Panc1 (cell line): ENCODE data around the gene ELOVL2. TPM values are rescaled to one million over a fixed set of nuclear protein-coding genes. Genes with fewer than 3 reads are reported as not detected.

ENCODE experiments used
- ATAC-seq: fragments of 200-7000 bp; cut with Tn5 transposase; 2 replicates; pipeline ENCODE4 v1.9.1; 2020; ENCODE audit warnings: mild to moderate bottlenecking, moderate library complexity
- BruUV-seq: library from RNA; stranded (reverse); fragments of 400-500 nt; replicated peaks from 2 replicates; lab custom pipeline; 2021; lab: Mats Ljungman, UMichigan
- CTCF ChIA-PET: fragments of 300-600 bp; sonication (Branson Sonifier 250); formaldehyde crosslinking; loops from one replicate; lab custom pipeline; 2022; ENCODE audit warnings: antibody characterized with exemption; lab: Charles Lee
- POLR2A ChIA-PET: fragments of 300-600 bp; sonication (Branson Sonifier 250); formaldehyde crosslinking; loops from one replicate; lab custom pipeline; 2022; ENCODE audit warnings: antibody characterized with exemption; lab: Charles Lee
- DNase-seq: peaks from one replicate; pipeline ENCODE4 v3.0.0-alpha.2; 2010; ENCODE audit warnings: low read depth, low spot score
- H3K27ac ChIP-seq: 2 replicates; pipeline ENCODE4 v1.5.1; 2011; ENCODE audit warnings: mild to moderate bottlenecking, low read length, inconsistent platforms
- H3K27me3 ChIP-seq: fragments of 200-500 bp; sonication (Bioruptor generic); 2 replicates; pipeline ENCODE4 v1.6.0; 2014; ENCODE audit warnings: low read length, inconsistent platforms; ENCODE audit not compliant: control insufficient read depth, insufficient read depth
- H3K36me3 ChIP-seq: fragments of 200-500 bp; sonication (Bioruptor generic); 2 replicates; pipeline ENCODE4 v1.5.1; 2014; ENCODE audit warnings: inconsistent platforms, mild to moderate bottlenecking, low read length, moderate library complexity; ENCODE audit not compliant: control insufficient read depth, insufficient read depth
- H3K4me1 ChIP-seq: 2 replicates; pipeline ENCODE4 v1.5.1; 2011; ENCODE audit warnings: inconsistent platforms, mild to moderate bottlenecking, low read length, moderate library complexity; ENCODE audit not compliant: control insufficient read depth, insufficient read depth
- H3K4me3 ChIP-seq, 2 experiments: 2 replicates each; pipeline ENCODE4 v1.5.1; 2011 to 2012; ENCODE audit warnings: low read depth in 2 of 2, low read length in 2 of 2, mild to moderate bottlenecking in 2 of 2, inconsistent platforms in 1 of 2, moderate library complexity in 1 of 2
- H3K9me3 ChIP-seq: fragments of 200-500 bp; sonication (Bioruptor generic); 2 replicates; pipeline ENCODE4 v1.5.1; 2014; ENCODE audit warnings: low read depth, mild to moderate bottlenecking, inconsistent platforms, low read length, moderate library complexity; ENCODE audit not compliant: control insufficient read depth, insufficient read depth
- POLR2AphosphoS5 ChIP-seq: IDR thresholded peaks from 2 replicates; pipeline ENCODE4 v1.6.1; 2012; ENCODE audit warnings: mild to moderate bottlenecking, low read depth, low read length, moderate library complexity
- SIN3A ChIP-seq: IDR thresholded peaks from 2 replicates; pipeline ENCODE4 v1.6.1; 2012; ENCODE audit warnings: low read depth, mild to moderate bottlenecking, low read length, moderate library complexity, borderline replicate concordance; ENCODE audit not compliant: insufficient read depth
- TCF7L2 ChIP-seq: IDR thresholded peaks from 2 replicates; pipeline ENCODE4 v1.6.1; 2011; ENCODE audit warnings: mild to moderate bottlenecking, low read depth, low read length, inconsistent platforms
- in situ Hi-C: cut with HindIII; loops from 2 replicates; pipeline ENCODE4 v1.10.0; 2016; ENCODE audit warnings: low sequenced_read_pairs, low pct_unique_long_range_greater_than_20kb
- intact Hi-C: fragments of 100-400 bp; cut with micrococcal nuclease; formaldehyde crosslinking; loops from one replicate; pipeline ENCODE4 v1.10.0; 2022; ENCODE audit not compliant: unreplicated experiment
- total RNA-seq: library from RNA; stranded (reverse); gene quantifications from one replicate; pipeline ENCODE4 v1.2.1, GENCODE V29; 2021; ENCODE audit not compliant: unreplicated experiment
- TF ChIP-seq, protein P1 (sequence below): fragments of 450-650 bp; IDR thresholded peaks from 2 replicates; pipeline ENCODE4 v1.5.1; 2017; ENCODE audit warnings: mild to moderate bottlenecking
- TF ChIP-seq, protein P2 (sequence below), 2 experiments: IDR thresholded peaks; 2 replicates each; pipeline ENCODE4 v1.6.1; 2011 to 2012; ENCODE audit warnings: low read depth in 2 of 2, control low read depth in 1 of 2, low read length in 1 of 2, mild to moderate bottlenecking in 1 of 2, moderate library complexity in 1 of 2; ENCODE audit not compliant: insufficient read depth in 1 of 2

Gene ELOVL2
- total RNA-seq, 1 experiment from 2014 or later = 27.8 TPM

- no TSS peak for BruUV-seq
- H3K36me3 ChIP-seq = no peaks in the 10 kb centered on the region
- ChIA-PET CTCF (interaction anchor here (0.6 kb wide), 1 partner anchor 485 kb away, joined by 3 read pairs; no protein-coding TSS in a partner anchor), POLR2A (interaction anchor here (0.6 kb wide), 2 partner anchors 22 to 64 kb away, joined by 3 to 4 read pairs; no protein-coding TSS in a partner anchor)
- H3K4me3 ChIP-seq = peak overlapping the region in 1 of 2 experiments; percentile 27; a peak in 2 of 4 replicates
- no peaks in the 10 kb centered on the region for H3K27me3 ChIP-seq
- DNase-seq (peak; percentile 55), ATAC-seq (peak; percentile 68)
- TF ChIP-seq, protein P1, sequence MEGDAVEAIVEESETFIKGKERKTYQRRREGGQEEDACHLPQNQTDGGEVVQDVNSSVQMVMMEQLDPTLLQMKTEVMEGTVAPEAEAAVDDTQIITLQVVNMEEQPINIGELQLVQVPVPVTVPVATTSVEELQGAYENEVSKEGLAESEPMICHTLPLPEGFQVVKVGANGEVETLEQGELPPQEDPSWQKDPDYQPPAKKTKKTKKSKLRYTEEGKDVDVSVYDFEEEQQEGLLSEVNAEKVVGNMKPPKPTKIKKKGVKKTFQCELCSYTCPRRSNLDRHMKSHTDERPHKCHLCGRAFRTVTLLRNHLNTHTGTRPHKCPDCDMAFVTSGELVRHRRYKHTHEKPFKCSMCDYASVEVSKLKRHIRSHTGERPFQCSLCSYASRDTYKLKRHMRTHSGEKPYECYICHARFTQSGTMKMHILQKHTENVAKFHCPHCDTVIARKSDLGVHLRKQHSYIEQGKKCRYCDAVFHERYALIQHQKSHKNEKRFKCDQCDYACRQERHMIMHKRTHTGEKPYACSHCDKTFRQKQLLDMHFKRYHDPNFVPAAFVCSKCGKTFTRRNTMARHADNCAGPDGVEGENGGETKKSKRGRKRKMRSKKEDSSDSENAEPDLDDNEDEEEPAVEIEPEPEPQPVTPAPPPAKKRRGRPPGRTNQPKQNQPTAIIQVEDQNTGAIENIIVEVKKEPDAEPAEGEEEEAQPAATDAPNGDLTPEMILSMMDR = peak; percentile 40
- no peak for TF ChIP-seq TCF7L2
- in situ Hi-C loops = no loop called here
- intact Hi-C loops = no loop called here
- H3K4me1 ChIP-seq = peaks cover 45% of the 10 kb centered on the region
- H3K27ac ChIP-seq = peak overlapping the region; percentile 29; the same call in 1 of the 2 replicates
- H3K9me3 ChIP-seq = no peaks in the 10 kb centered on the region
Observed at GRCh38 chr6:11011787-11012234, 32.3 kb downstream of the ELOVL2 start.

GRCh38 chr6:11009353-11009752 is 34.8 kb downstream of the ELOVL2 start:
- in situ Hi-C loops = no loop called here
- ATAC-seq (peak; percentile 67), DNase-seq (peak; percentile 71)
- H3K4me3 ChIP-seq = peak overlapping the region in 1 of 2 experiments; percentile 31; a peak in 2 of 4 replicates
- no peaks in the 10 kb centered on the region for H3K27me3 ChIP-seq
- H3K27ac ChIP-seq = peak overlapping the region; percentile 34
- ChIA-PET CTCF (no interaction called here), POLR2A (no interaction called here)
- no peaks in the 10 kb centered on the region for H3K36me3 ChIP-seq
- TF ChIP-seq POLR2AphosphoS5 (no peak), TCF7L2 (no peak), SIN3A (no peak)
- TF ChIP-seq, protein P2, sequence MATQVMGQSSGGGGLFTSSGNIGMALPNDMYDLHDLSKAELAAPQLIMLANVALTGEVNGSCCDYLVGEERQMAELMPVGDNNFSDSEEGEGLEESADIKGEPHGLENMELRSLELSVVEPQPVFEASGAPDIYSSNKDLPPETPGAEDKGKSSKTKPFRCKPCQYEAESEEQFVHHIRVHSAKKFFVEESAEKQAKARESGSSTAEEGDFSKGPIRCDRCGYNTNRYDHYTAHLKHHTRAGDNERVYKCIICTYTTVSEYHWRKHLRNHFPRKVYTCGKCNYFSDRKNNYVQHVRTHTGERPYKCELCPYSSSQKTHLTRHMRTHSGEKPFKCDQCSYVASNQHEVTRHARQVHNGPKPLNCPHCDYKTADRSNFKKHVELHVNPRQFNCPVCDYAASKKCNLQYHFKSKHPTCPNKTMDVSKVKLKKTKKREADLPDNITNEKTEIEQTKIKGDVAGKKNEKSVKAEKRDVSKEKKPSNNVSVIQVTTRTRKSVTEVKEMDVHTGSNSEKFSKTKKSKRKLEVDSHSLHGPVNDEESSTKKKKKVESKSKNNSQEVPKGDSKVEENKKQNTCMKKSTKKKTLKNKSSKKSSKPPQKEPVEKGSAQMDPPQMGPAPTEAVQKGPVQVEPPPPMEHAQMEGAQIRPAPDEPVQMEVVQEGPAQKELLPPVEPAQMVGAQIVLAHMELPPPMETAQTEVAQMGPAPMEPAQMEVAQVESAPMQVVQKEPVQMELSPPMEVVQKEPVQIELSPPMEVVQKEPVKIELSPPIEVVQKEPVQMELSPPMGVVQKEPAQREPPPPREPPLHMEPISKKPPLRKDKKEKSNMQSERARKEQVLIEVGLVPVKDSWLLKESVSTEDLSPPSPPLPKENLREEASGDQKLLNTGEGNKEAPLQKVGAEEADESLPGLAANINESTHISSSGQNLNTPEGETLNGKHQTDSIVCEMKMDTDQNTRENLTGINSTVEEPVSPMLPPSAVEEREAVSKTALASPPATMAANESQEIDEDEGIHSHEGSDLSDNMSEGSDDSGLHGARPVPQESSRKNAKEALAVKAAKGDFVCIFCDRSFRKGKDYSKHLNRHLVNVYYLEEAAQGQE (IDR thresholded peaks at IDR 0.05; ENCODE audit: insufficient read depth in 1 of 2, low read depth in 2 of 2, low read length in 1 of 2) = no peak
- TF ChIP-seq, protein P1 = no peak
- no TSS peak for BruUV-seq
- peaks cover 56% of the 10 kb centered on the region for H3K4me1 ChIP-seq
- intact Hi-C loops = loop anchor here (5.0 kb wide), 1 partner anchor 33 kb away; the partner anchor contains the start of gene ELOVL2
- H3K9me3 ChIP-seq = no peaks in the 10 kb centered on the region
